Bone marrow (tissue), 2 donors: ENCODE results near the gene STRN3.
"Not testable (repeated sequence)": the region's sequence is repeated elsewhere in the genome, so short reads cannot be mapped to it uniquely, and the experiment has no call there.

ENCODE experiments used
- DNase-seq, 2 donors: peaks; one replicate each; lab custom pipeline; 2025; lab: John Stamatoyannopoulos, UW

The STRN3 gene

GRCh38 chr14:30999038-30999773 lies 27.0 kb downstream of the STRN3 start:
- DNase-seq: no peak

GRCh38 chr14:30998100-30998706 lies 28.0 kb downstream of the STRN3 start:
- DNase-seq: no peak

- DNase-seq: no peak
Observed at GRCh38 chr14:30996892-30997659, 29.1 kb downstream of the STRN3 start.

DNA sequence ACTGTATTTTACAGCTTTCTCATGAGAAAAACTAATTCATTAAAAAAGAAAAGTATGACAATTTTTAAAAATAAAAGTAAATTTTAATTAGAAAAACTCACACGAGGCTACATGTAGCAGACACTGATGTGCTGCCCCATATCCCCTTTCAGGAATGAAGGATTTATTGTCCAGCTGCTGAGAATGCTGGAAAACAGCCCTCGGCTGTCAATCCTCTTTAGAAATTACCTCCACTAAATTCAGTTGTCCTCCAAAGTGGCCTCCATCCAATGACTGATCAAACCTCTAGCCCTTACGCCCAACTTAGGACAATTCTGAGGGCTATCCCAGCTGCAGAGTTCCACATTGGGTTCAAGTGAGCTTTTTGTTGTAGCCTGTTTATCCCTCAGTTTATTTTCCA lies 30.5 kb downstream of the STRN3 start:
- DNase-seq: no peak

DNA sequence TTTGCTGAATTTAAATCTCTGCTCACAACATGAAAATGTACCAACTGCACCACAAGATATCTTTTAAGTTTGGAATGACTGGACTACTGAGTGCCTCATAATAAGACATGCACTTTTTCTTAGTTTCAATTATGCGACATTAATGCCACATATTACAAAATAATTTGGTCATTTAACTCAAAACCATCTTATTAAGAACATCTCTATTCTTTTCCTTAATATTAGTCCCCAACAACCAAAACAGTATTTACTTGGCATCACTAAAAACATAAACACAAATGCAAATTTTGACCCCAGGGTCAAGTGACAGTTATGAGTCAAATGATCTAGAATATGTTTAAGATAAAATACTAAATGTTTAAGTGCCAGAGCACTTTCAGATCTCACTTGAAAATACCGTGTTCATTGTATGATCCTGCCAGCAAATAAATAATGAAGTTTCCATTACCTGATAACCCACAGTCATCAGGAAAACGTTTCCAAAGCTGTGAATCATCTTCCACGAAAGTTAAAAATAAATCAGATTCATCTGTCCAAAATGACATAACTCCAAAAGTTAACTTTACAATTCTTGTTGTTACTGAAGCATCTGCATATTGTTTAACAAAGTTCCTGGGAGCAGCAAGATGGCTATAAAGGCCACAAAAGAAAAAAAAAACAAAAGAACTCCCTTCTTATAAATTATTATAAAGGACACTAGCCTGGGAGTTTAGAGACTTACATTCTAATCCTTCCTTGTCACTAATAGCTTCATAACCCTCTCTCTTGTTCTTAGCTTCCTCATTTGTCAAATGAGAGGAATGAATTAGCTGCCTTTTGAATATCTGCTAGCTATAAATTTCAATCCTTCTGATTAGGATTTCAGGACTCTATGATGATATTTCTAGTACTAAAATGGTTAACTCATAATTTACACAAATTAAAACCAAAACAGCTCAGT lies 31.2 kb downstream of the STRN3 start:
- DNase-seq: peak in 1 of 2 donors; percentile 13

GRCh38 chr14:30993071-30993470 lies 33.1 kb downstream of the STRN3 start:
- DNase-seq: no peak

DNA sequence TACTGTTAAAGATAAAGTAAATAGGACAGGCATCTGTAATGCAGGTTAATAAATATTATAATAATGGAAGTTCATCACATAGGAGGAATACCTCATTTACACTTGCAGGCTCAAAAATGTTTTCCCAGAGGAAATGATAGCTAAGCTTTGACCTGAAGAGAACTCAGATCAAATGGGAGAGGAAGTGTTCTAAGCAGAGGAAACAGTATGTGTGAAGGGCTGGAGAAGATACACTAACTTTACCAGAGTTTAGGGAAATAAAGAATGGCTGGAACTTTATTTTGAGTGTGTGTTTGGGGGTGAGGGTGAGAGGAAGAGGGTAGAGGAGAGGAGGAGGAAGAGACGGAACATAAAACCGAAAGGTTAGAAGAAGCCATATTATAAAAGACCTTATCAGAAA lies 34.8 kb downstream of the STRN3 start:
- DNase-seq: no peak

- peak in 1 of 2 donors; percentile 55 for DNase-seq
Observed at GRCh38 chr14:30990770-30991169, 35.4 kb downstream of the STRN3 start.

DNA sequence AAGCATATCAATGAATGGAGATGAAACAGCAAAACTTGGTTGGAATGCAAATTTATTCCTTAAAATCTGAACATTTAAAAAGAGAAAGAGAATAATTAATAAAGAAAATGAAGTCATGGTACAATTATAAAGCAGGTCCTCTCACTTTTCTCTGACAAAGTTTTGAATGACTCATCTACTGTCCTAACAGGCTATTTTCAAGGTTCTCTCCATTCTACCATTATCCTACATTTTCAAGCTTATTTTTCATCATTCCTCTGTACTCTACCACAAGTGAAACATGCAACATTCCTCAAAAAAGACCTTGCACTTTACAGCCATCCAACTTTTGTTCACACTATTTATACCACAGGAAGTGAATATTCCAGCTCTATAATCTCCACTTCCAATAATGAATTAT lies 37.7 kb downstream of the STRN3 start:
- no peak for DNase-seq

DNA sequence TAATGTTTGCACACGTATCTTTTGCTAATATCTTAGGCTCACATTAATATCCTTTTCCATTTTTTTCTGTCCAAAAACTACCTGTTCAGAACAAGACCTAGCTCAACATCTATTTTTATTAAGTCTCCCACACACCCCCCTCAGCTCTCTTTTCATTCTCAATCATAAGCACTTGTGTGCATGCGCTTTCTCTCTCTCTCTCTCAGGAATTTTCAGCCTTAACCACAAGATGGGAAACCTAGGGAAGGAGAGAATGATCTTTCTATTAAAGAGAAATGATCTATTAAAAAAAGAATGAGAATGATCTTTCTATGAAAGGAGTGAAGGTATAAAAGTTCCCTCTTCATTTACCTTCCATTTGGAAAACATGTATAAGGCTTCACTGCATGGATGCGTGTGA lies 40.4 kb downstream of the STRN3 start:
- no peak for DNase-seq

GRCh38 chr14:30983858-30984257 lies 42.3 kb downstream of the STRN3 start:
- no peak for DNase-seq

DNA sequence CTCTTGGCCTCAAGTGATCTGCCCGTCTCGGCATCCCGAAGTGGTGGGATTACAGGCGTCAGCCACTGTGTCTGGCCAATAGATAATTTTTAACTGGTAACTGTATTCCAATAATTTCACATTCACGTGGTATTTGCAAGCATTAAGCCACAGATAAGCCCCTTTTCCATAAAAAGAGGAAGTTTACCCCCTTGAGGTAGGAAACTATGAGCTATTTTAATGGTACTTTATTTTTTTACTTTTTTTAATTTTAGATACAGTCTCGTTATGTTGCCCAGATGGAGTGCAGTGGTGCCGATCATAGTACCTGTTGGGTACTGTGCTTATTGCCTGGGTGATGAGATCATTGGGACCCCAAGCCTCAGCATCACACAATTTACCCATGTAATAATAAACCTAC lies 43.6 kb downstream of the STRN3 start:
- DNase-seq: peak in 1 of 2 donors; percentile 29

DNA sequence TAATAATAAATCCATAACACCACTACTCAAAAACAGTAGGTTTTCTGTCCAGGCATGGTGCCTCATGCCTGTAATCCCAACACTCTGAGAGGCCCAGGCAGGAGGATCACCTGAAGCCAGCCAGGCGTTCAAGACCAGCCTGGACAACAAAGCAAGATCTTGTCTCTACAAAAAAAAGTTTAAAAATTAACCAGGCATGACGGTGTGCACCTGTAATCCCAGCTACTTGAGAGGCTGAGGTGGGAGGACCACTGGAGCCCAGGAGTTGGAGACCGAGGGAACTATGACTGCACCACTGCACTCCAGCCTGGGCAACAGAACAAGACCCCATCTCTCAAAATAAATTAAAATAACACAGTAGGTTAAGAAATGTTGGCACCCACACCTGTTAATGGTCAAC lies 45.2 kb downstream of the STRN3 start:
- no peak for DNase-seq

DNA sequence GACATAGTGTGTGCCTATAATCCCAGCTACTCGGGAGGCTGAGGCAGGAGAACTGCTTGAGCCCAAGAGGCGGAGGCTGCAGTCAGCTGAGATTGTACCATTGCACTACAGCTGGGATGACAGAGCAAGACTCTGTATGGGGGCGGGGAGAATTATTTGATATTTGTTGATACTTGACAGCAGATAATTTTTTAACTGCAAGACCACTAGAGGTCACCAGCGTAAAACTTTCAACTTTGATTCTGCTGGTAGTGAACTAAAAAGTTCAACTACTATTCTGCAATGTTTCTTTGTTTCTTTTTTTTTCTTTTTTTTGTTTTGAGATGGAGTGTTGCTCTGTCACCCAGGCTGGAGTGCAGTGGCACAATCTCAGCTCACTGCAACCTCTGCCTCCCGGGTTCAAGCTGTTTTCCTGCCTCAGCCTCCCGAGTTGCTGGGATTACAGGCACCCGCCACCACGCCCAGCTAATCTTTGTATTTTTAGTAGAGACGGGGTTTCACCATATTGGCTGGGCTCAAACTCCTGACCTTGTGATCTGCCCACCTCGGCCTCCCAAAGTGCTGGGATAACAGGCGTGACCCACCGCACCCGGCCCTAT lies 46.0 kb downstream of the STRN3 start:
- DNase-seq: peak in 1 of 2 donors; percentile 71

GRCh38 chr14:30977752-30978151 lies 48.4 kb downstream of the STRN3 start:
- no peak for DNase-seq

- no peak for DNase-seq
Observed at GRCh38 chr14:30974628-30975027, 51.6 kb downstream of the STRN3 start.

DNA sequence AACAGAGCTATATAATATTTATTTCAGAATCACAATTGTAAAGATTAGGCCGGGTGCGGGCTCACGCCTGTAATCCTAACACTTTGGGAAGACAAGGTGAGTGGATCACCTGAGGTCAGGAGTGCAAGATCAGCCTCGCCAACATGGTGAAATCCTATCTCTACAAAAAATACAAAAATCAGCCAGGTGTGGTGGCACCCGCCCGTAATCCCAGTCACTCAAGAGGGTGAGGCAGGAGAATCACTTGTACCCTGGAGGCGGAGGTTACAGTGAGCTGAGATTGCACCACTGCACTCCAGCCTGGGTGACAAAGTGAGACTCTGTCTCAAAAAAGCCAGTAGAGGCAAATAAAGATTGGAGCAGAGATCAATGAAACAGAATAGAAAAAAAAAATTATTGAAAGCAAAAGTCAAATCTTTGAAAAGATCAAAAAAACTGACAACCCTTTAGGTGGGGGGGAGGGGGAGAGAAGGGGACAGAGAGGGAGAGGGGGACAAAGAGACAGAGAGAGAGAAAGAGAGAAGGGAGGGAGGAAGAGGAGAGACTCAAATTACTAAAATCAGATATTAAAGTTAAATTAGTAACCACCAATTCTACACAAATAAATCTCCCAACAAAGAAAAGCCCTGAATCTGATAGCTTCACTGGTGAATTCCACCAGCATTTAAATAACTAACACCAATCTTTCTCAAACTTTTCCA lies 53.1 kb downstream of the STRN3 start:
- no peak for DNase-seq

DNA sequence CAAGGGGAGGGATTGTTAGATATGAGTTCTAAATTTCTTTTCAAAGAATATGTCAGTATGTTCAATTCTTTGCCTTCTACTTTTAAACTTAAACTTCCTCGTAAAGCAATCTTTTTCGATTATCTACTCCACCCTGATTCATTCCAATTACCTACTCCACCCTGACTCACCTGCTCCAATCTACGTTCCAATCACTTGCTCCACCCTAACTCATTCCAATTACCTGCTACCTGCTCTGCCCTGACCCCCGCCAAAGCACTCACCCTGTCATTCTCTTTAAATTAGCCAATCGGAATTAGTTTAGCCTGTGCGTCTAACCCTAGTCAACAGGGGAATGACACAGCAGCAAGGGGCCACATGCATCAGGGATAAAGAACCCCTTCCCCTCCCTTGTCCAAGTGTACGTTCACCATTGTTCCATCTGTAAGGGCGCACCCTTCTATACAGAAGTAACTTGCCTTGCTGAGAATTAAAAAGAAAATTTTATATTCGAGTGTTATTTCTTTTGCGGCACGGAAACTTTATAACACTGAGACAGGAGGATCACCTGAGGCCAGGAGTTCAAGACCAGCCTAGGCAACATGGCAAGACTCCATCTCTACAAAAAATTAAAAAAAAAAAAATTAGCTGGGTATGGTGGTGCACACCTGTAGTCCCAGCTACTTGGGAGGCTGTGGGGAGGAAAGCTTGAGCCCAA lies 54.0 kb downstream of the STRN3 start:
- DNase-seq: not testable (repeated sequence)

DNA sequence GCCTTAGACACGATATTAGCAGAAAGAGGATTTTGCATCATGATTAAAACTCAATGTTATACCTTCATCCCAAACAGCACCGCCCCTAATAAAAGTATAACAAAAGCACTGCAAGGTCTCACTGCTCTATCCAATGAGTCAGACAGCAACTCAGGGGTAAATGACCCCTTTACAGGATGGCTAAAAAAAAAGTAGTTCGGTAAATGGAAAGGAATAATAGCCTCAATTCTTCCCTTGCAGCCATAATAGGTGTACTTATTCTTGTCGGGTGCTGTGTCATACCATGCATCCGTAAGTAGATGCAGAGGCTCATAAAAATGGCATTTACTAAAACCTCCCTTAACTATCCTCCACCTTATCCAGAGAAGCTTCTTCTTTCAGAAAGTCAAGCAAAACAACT lies 54.6 kb downstream of the STRN3 start:
- no peak for DNase-seq

DNA sequence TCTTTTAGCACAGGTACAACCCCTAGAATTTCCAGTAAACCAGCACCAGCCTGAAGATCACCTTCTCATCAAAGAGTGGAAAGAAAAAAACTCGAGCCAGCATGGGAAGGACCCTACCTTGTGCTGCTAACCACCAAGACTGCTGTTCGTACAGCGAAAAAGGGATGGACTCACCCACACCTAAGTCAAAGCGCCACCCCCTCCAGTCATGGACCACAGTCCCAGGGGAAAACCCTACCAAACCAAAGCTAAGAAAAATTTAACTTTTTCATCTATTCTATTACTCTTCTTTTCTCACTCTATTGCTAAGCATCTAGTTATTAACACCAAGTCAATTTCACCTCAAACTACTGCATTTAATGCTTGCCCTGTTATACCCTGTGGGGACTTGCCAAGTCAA lies 56.4 kb downstream of the STRN3 start:
- DNase-seq: not testable (repeated sequence)
